Loucy (cell line): ENCODE results near the gene DNASE1.

Experiments
- CTCF ChIP-seq: fragments of 200-600 bp; sonication (generic); conservative IDR thresholded peaks from 2 replicates; pipeline ENCODE4 v1.5.1; 2014; ENCODE audit warnings: mild to moderate bottlenecking, antibody characterized with exemption, low read length
- EZH2phosphoT487 ChIP-seq: fragments of 200-600 bp; IDR thresholded peaks from 2 replicates; pipeline ENCODE4 v1.6.1; 2018; ENCODE audit warnings: antibody characterized with exemption, mild to moderate bottlenecking, moderate library complexity, borderline replicate concordance

DNA sequence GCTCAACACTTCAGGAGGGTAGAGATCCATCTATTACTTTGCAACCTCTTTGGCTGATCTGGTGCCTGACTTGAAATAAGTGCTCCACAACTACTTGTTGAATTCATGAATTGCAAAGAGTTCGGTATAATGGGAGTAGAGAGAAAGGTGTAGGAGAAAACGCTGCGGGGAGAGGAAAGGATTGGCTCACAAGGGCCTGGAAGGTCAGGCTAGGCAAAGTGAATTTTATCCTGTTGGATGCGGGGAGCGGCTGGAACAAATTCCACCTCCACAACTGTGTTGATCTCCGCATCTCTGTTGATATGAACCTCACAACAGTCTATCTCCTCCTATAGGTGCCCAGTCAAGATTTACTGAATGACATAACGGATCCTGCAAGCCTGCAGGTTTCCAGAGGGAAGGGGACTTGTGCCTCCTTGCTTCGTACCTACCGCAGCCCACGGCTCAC, 43.8 kb upstream of the DNASE1 start:
- TF ChIP-seq CTCF = no peak
- TF ChIP-seq EZH2phosphoT487 = no peak
